Panc1 (cell line): Measurements from ENCODE around the gene PRSS48.

ENCODE experiments used
- TCF7L2 ChIP-seq: IDR thresholded peaks from 2 replicates; pipeline ENCODE4 v1.6.1; 2011; ENCODE audit warnings: mild to moderate bottlenecking, low read depth, low read length, inconsistent platforms
- TF ChIP-seq, protein P1 (sequence below): fragments of 450-650 bp; IDR thresholded peaks from 2 replicates; pipeline ENCODE4 v1.5.1; 2017; ENCODE audit warnings: mild to moderate bottlenecking
- TF ChIP-seq, protein P2 (sequence below), 2 experiments: IDR thresholded peaks; 2 replicates each; pipeline ENCODE4 v1.6.1; 2011 to 2012; ENCODE audit warnings: low read depth in 2 of 2, control low read depth in 1 of 2, low read length in 1 of 2, mild to moderate bottlenecking in 1 of 2, moderate library complexity in 1 of 2; ENCODE audit not compliant: insufficient read depth in 1 of 2

DNA sequence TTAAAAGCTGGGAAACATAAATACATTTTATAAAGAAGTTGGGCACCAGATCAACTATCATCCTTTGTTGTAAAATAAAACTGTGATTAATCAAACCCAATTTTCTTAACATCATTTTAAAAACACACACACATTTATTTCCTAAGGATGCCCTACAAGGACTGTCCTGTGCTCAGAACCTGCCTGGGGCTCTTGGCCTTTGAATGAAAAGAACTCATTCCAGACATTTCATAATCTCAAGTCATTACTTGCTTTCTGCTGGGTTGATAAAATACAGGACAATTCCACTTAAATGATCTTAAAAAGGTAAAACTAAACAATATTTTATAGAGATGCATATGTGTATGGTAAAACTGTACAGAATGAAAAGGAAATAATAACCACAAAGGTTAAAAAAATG lies 45.6 kb downstream of the PRSS48 start:
- TF ChIP-seq, protein P1, sequence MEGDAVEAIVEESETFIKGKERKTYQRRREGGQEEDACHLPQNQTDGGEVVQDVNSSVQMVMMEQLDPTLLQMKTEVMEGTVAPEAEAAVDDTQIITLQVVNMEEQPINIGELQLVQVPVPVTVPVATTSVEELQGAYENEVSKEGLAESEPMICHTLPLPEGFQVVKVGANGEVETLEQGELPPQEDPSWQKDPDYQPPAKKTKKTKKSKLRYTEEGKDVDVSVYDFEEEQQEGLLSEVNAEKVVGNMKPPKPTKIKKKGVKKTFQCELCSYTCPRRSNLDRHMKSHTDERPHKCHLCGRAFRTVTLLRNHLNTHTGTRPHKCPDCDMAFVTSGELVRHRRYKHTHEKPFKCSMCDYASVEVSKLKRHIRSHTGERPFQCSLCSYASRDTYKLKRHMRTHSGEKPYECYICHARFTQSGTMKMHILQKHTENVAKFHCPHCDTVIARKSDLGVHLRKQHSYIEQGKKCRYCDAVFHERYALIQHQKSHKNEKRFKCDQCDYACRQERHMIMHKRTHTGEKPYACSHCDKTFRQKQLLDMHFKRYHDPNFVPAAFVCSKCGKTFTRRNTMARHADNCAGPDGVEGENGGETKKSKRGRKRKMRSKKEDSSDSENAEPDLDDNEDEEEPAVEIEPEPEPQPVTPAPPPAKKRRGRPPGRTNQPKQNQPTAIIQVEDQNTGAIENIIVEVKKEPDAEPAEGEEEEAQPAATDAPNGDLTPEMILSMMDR: no peak
- TF ChIP-seq, protein P2, sequence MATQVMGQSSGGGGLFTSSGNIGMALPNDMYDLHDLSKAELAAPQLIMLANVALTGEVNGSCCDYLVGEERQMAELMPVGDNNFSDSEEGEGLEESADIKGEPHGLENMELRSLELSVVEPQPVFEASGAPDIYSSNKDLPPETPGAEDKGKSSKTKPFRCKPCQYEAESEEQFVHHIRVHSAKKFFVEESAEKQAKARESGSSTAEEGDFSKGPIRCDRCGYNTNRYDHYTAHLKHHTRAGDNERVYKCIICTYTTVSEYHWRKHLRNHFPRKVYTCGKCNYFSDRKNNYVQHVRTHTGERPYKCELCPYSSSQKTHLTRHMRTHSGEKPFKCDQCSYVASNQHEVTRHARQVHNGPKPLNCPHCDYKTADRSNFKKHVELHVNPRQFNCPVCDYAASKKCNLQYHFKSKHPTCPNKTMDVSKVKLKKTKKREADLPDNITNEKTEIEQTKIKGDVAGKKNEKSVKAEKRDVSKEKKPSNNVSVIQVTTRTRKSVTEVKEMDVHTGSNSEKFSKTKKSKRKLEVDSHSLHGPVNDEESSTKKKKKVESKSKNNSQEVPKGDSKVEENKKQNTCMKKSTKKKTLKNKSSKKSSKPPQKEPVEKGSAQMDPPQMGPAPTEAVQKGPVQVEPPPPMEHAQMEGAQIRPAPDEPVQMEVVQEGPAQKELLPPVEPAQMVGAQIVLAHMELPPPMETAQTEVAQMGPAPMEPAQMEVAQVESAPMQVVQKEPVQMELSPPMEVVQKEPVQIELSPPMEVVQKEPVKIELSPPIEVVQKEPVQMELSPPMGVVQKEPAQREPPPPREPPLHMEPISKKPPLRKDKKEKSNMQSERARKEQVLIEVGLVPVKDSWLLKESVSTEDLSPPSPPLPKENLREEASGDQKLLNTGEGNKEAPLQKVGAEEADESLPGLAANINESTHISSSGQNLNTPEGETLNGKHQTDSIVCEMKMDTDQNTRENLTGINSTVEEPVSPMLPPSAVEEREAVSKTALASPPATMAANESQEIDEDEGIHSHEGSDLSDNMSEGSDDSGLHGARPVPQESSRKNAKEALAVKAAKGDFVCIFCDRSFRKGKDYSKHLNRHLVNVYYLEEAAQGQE (IDR thresholded peaks at IDR 0.05; ENCODE audit: insufficient read depth in 1 of 2, low read depth in 2 of 2, low read length in 1 of 2): no peak
- no peak for TF ChIP-seq TCF7L2
